DOHH2 (cell line): ENCODE results near the gene GPANK1.

Source experiments
- CTCF ChIP-seq: fragments of 200-600 bp; sonication (generic); IDR thresholded peaks from one replicate; pipeline ENCODE4 v1.5.1; 2014; ENCODE audit warnings: antibody characterized with exemption, mild to moderate bottlenecking, low read depth, low read length; ENCODE audit not compliant: poor library complexity, severe bottlenecking
- EZH2phosphoT487 ChIP-seq: fragments of 200-600 bp; sonication (generic); IDR thresholded peaks from 2 replicates; pipeline ENCODE4 v1.6.1; 2017; ENCODE audit warnings: borderline replicate concordance, mild to moderate bottlenecking, antibody characterized with exemption, low read length, moderate library complexity, mixed read lengths

- TF ChIP-seq CTCF: no peak
- no peak for TF ChIP-seq EZH2phosphoT487
These were observed 19.5 kb downstream of the GPANK1 start for GRCh38 chr6:31645325-31645724.
